ENCODE results near the gene LAMA2. TPM values are rescaled to one million over a fixed set of nuclear protein-coding genes. Genes with fewer than 3 reads are reported as not detected.

The LAMA2 gene
- total RNA-seq, 1 donor from 2014 or later, result 1.9 TPM

- no peak overlapping the region for H3K4me3 Mint-ChIP-seq (ENCODE audit: unreplicated experiment)
- H3K4me1 Mint-ChIP-seq (ENCODE audit: low read depth), result no peaks in the 10 kb centered on the region
- TF ChIP-seq CTCF (IDR thresholded peaks at IDR 0.05), result no peak
- H3K36me3 Mint-ChIP-seq (ENCODE audit: low read depth), result no peaks in the 10 kb centered on the region
- H3K27ac Mint-ChIP-seq (ENCODE audit: unreplicated experiment), result no peak overlapping the region
- no peaks in the 10 kb centered on the region for H3K27me3 Mint-ChIP-seq (ENCODE audit: low read depth)
- H3K9me3 Mint-ChIP-seq (ENCODE audit: low read depth), result no peaks in the 10 kb centered on the region
- no peak for DNase-seq (ENCODE audit: low spot score)
Observed at GRCh38 chr6:129416337-129416990, 533.5 kb downstream of the LAMA2 start.

- Mint-ChIP-seq H3K9me3 (ENCODE audit: low read depth) (no peaks in the 10 kb centered on the region), H3K36me3 (ENCODE audit: low read depth) (no peaks in the 10 kb centered on the region), H3K4me3 (ENCODE audit: unreplicated experiment) (no peak overlapping the region), H3K27me3 (ENCODE audit: low read depth) (peaks cover 3% of the 10 kb centered on the region), H3K4me1 (ENCODE audit: low read depth) (no peaks in the 10 kb centered on the region), H3K27ac (ENCODE audit: unreplicated experiment) (no peak overlapping the region)
- DNase-seq (ENCODE audit: low spot score), result no peak
- TF ChIP-seq CTCF (IDR thresholded peaks at IDR 0.05), result no peak
Observed at GRCh38 chr6:129417416-129418086, 534.6 kb downstream of the LAMA2 start.

- H3K9me3 Mint-ChIP-seq (ENCODE audit: low read depth), result no peaks in the 10 kb centered on the region
- H3K4me1 Mint-ChIP-seq (ENCODE audit: low read depth), result no peaks in the 10 kb centered on the region
- H3K36me3 Mint-ChIP-seq (ENCODE audit: low read depth), result no peaks in the 10 kb centered on the region
- no peak overlapping the region for H3K27ac Mint-ChIP-seq (ENCODE audit: unreplicated experiment)
- no peak for TF ChIP-seq CTCF (IDR thresholded peaks at IDR 0.05)
- no peak for DNase-seq (ENCODE audit: low spot score)
- H3K27me3 Mint-ChIP-seq (ENCODE audit: low read depth), result peaks cover 3% of the 10 kb centered on the region
- no peak overlapping the region for H3K4me3 Mint-ChIP-seq (ENCODE audit: unreplicated experiment)
Observed at GRCh38 chr6:129419324-129419723, 536.4 kb downstream of the LAMA2 start.

- TF ChIP-seq CTCF (IDR thresholded peaks at IDR 0.05), result no peak
- no peak for DNase-seq (ENCODE audit: low spot score)
- peaks cover 5% of the 10 kb centered on the region for H3K36me3 Mint-ChIP-seq (ENCODE audit: low read depth)
- H3K9me3 Mint-ChIP-seq (ENCODE audit: low read depth), result peaks cover 3% of the 10 kb centered on the region
- H3K4me1 Mint-ChIP-seq (ENCODE audit: low read depth), result no peaks in the 10 kb centered on the region
- peaks cover 7% of the 10 kb centered on the region for H3K27me3 Mint-ChIP-seq (ENCODE audit: low read depth)
- H3K27ac Mint-ChIP-seq (ENCODE audit: unreplicated experiment), result no peak overlapping the region
- H3K4me3 Mint-ChIP-seq (ENCODE audit: unreplicated experiment), result no peak overlapping the region
Observed at GRCh38 chr6:129426343-129426742, 543.4 kb downstream of the LAMA2 start.

- Mint-ChIP-seq H3K27ac (ENCODE audit: unreplicated experiment) (no peak overlapping the region), H3K27me3 (ENCODE audit: low read depth) (peaks cover 4% of the 10 kb centered on the region), H3K36me3 (ENCODE audit: low read depth) (peaks cover 2% of the 10 kb centered on the region), H3K4me1 (ENCODE audit: low read depth) (no peaks in the 10 kb centered on the region), H3K4me3 (ENCODE audit: unreplicated experiment) (no peak overlapping the region), H3K9me3 (ENCODE audit: low read depth) (no peaks in the 10 kb centered on the region)
- DNase-seq (ENCODE audit: low spot score), result no peak
- no peak for TF ChIP-seq CTCF (IDR thresholded peaks at IDR 0.05)
Observed at GRCh38 chr6:129429956-129430355, 547.0 kb downstream of the LAMA2 start.

All from chondrocyte (in vitro differentiated cells).